Loucy (cell line): Measurements from ENCODE around the gene MB.

Source experiments
- EZH2phosphoT487 ChIP-seq: fragments of 200-600 bp; IDR thresholded peaks from 2 replicates; pipeline ENCODE4 v1.6.1; 2018; ENCODE audit warnings: antibody characterized with exemption, mild to moderate bottlenecking, moderate library complexity, borderline replicate concordance
- TF ChIP-seq, protein P1 (sequence below): fragments of 200-600 bp; sonication (generic); conservative IDR thresholded peaks from 2 replicates; pipeline ENCODE4 v1.5.1; 2014; ENCODE audit warnings: mild to moderate bottlenecking, antibody characterized with exemption, low read length

DNA sequence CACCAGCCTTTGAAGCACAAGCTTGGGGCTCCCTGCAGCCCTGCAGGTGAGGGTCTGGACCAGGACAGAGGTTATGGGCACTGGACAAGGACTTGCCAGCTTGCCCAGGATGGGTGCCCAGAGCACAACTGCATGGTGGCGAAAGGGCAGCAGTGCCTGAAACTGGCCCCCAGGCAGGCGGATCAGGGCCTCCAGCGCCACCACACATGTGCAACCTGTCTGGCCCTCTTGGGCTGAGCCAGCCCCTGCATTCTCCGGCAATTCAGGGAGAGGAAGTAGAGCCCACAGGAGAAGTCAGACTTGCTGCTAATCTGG lies 18.8 kb downstream of the MB start:
- TF ChIP-seq, protein P1, sequence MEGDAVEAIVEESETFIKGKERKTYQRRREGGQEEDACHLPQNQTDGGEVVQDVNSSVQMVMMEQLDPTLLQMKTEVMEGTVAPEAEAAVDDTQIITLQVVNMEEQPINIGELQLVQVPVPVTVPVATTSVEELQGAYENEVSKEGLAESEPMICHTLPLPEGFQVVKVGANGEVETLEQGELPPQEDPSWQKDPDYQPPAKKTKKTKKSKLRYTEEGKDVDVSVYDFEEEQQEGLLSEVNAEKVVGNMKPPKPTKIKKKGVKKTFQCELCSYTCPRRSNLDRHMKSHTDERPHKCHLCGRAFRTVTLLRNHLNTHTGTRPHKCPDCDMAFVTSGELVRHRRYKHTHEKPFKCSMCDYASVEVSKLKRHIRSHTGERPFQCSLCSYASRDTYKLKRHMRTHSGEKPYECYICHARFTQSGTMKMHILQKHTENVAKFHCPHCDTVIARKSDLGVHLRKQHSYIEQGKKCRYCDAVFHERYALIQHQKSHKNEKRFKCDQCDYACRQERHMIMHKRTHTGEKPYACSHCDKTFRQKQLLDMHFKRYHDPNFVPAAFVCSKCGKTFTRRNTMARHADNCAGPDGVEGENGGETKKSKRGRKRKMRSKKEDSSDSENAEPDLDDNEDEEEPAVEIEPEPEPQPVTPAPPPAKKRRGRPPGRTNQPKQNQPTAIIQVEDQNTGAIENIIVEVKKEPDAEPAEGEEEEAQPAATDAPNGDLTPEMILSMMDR = no peak
- no peak for TF ChIP-seq EZH2phosphoT487
